IMR-90 (cell line): ENCODE measurements around the gene RUNX2. TPM values are rescaled to one million over a fixed set of nuclear protein-coding genes. Genes with fewer than 3 reads are reported as not detected.

Experiments used
- ATAC-seq: fragments of 200-7000 bp; cut with Tn5 transposase; 2 replicates; pipeline ENCODE4 v1.9.1; 2020; ENCODE audit warnings: low read depth, mild to moderate bottlenecking, moderate library complexity
- BruUV-seq: library from RNA; stranded (reverse); fragments of 400-500 nt; replicated peaks from 2 replicates; lab custom pipeline; 2021; lab: Mats Ljungman, UMichigan
- CTCF ChIA-PET: fragments of 300-600 bp; formaldehyde crosslinking; extraction: SDS; loops from one replicate; lab custom pipeline; 2021; ENCODE audit warnings: antibody characterized with exemption; lab: Yijun Ruan, JAX
- POLR2A ChIA-PET: fragments of 300-600 bp; sonication (Branson Sonifier 250); formaldehyde crosslinking; loops from one replicate; lab custom pipeline; 2022; ENCODE audit warnings: antibody characterized with exemption; ENCODE audit not compliant: unreplicated experiment; lab: Charles Lee
- DNase-seq: peaks from one replicate; pipeline ENCODE4 v3.0.0; 2013
- H2AFZ ChIP-seq: replicated peaks from 2 replicates; pipeline ENCODE3; 2013; ENCODE audit warnings: low read length, mild to moderate bottlenecking; ENCODE audit not compliant: poor library complexity
- H2AK5ac ChIP-seq: 2 replicates; pipeline ENCODE4 v1.6.1; 2013; ENCODE audit warnings: low read depth, low read length, inconsistent platforms
- H2AK9ac ChIP-seq: replicated peaks from 2 replicates; pipeline ENCODE3; 2013; ENCODE audit warnings: mild to moderate bottlenecking, low read depth, low read length, moderate library complexity; ENCODE audit not compliant: poor library complexity
- H2BK120ac ChIP-seq: 2 replicates; pipeline ENCODE4 v1.6.1; 2013; ENCODE audit warnings: low read depth, low read length, inconsistent platforms
- H2BK15ac ChIP-seq: 3 replicates; pipeline ENCODE4 v1.6.1; 2013; ENCODE audit warnings: low read depth, low read length, inconsistent platforms
- H2BK20ac ChIP-seq: 2 replicates; pipeline ENCODE4 v1.6.1; 2013; ENCODE audit warnings: low read depth, mild to moderate bottlenecking, inconsistent platforms, low read length, moderate library complexity
- H2BK5ac ChIP-seq: 2 replicates; pipeline ENCODE4 v1.6.1; 2013; ENCODE audit warnings: mild to moderate bottlenecking, low read depth, low read length, inconsistent platforms; ENCODE audit not compliant: poor library complexity, severe bottlenecking
- H3K14ac ChIP-seq: replicated peaks from 2 replicates; pipeline ENCODE4 v1.6.1; 2013; ENCODE audit warnings: low read depth, low read length, inconsistent platforms
- H3K18ac ChIP-seq: 2 replicates; pipeline ENCODE4 v1.6.1; 2013; ENCODE audit warnings: low read depth, low read length, control low read depth
- H3K23ac ChIP-seq: 2 replicates; pipeline ENCODE4 v1.6.1; 2013; ENCODE audit warnings: low read depth, low read length, inconsistent platforms
- H3K27ac ChIP-seq: 2 replicates; pipeline ENCODE4 v1.5.1; 2013; ENCODE audit warnings: mild to moderate bottlenecking, control low read depth, low read length; ENCODE audit not compliant: insufficient read depth
- H3K27me3 ChIP-seq: 2 replicates; pipeline ENCODE4 v1.6.1; 2013; ENCODE audit warnings: low read length; ENCODE audit not compliant: control insufficient read depth, insufficient read depth
- H3K36me3 ChIP-seq: 2 replicates; pipeline ENCODE4 v1.6.1; 2013; ENCODE audit warnings: low read length, mixed read lengths; ENCODE audit not compliant: control insufficient read depth, insufficient read depth
- H3K4ac ChIP-seq: 2 replicates; pipeline ENCODE4 v1.6.1; 2013; ENCODE audit warnings: low read depth, low read length, inconsistent platforms
- H3K4me1 ChIP-seq: 2 replicates; pipeline ENCODE4 v1.6.1; 2013; ENCODE audit warnings: low read length, mixed read lengths; ENCODE audit not compliant: control insufficient read depth, insufficient read depth
- H3K4me2 ChIP-seq: 2 replicates; pipeline ENCODE4 v1.6.1; 2013; ENCODE audit warnings: low read depth, mild to moderate bottlenecking, control low read depth, low read length, moderate library complexity
- H3K4me3 ChIP-seq: 2 replicates; pipeline ENCODE4 v1.5.1; 2013; ENCODE audit warnings: low read depth, mild to moderate bottlenecking, control low read depth, low read length, moderate library complexity; ENCODE audit not compliant: insufficient read depth
- H3K56ac ChIP-seq: 2 replicates; pipeline ENCODE4 v1.6.1; 2013; ENCODE audit warnings: low read length, inconsistent platforms; ENCODE audit not compliant: insufficient read depth; ENCODE audit errors: extremely low read depth
- H3K79me1 ChIP-seq, 2 experiments: 2 replicates each; pipeline ENCODE4 v1.6.1; 2013; ENCODE audit warnings: low read length in 2 of 2, inconsistent platforms in 1 of 2, low read depth in 1 of 2
- H3K9ac ChIP-seq: 2 replicates; pipeline ENCODE4 v1.6.1; 2013; ENCODE audit warnings: low read depth, low read length, control low read depth
- H3K9me1 ChIP-seq: 2 replicates; pipeline ENCODE4 v1.6.1; 2013; ENCODE audit warnings: low read length, inconsistent platforms; ENCODE audit not compliant: insufficient read depth
- H3K9me3 ChIP-seq: 2 replicates; pipeline ENCODE4 v1.6.1; 2013; ENCODE audit warnings: low read length; ENCODE audit not compliant: control insufficient read depth, insufficient read depth
- H4K20me1 ChIP-seq: 2 replicates; pipeline ENCODE4 v1.6.1; 2013; ENCODE audit warnings: low read length, inconsistent platforms; ENCODE audit not compliant: insufficient read depth
- H4K5ac ChIP-seq: 2 replicates; pipeline ENCODE4 v1.6.1; 2013; ENCODE audit warnings: mild to moderate bottlenecking, low read depth, low read length, control low read depth
- H4K8ac ChIP-seq, 2 experiments: 2 replicates each; pipeline ENCODE4 v1.6.1; 2013; ENCODE audit warnings: low read depth in 2 of 2, low read length in 2 of 2, control low read depth in 1 of 2, inconsistent platforms in 1 of 2
- H4K91ac ChIP-seq: 2 replicates; pipeline ENCODE4 v1.6.1; 2013; ENCODE audit warnings: low read depth, low read length, inconsistent platforms; ENCODE audit not compliant: insufficient read depth
- BHLHE40 ChIP-seq: fragments of 150-350 bp; IDR thresholded peaks from 2 replicates; pipeline ENCODE4 v1.6.1; 2016; ENCODE audit warnings: mild to moderate bottlenecking, low read depth, low read length
- CHD1 ChIP-seq: IDR thresholded peaks from 2 replicates; pipeline ENCODE4 v1.6.1; 2012; ENCODE audit warnings: low read depth, low read length, improper control_type of control experiment
- MAFK ChIP-seq: IDR thresholded peaks from 2 replicates; pipeline ENCODE4 v1.6.1; 2012; ENCODE audit warnings: low read depth, low read length, improper control_type of control experiment
- MXI1 ChIP-seq: IDR thresholded peaks from 2 replicates; pipeline ENCODE4 v1.6.1; 2012; ENCODE audit warnings: low read depth, mild to moderate bottlenecking, low read length, moderate library complexity, borderline replicate concordance
- POLR2A ChIP-seq: IDR thresholded peaks from 2 replicates; pipeline ENCODE4 v1.6.1; 2012; ENCODE audit warnings: mild to moderate bottlenecking, low read depth, low read length
- RAD21 ChIP-seq: IDR thresholded peaks from 2 replicates; pipeline ENCODE4 v1.6.1; 2012; ENCODE audit warnings: low read length, improper control_type of control experiment
- RCOR1 ChIP-seq: IDR thresholded peaks from 2 replicates; pipeline ENCODE4 v1.6.1; 2012; ENCODE audit warnings: mild to moderate bottlenecking, low read length, improper control_type of control experiment; ENCODE audit not compliant: insufficient replicate concordance
- RFX5 ChIP-seq: IDR thresholded peaks from 2 replicates; pipeline ENCODE4 v1.8.0; 2012; ENCODE audit warnings: low read depth, mild to moderate bottlenecking, low read length, moderate library complexity
- WGBS, 2 experiments: methylation state at CpG; one replicate each; pipeline versions ENCODE4 v1.1.5 to v1.1.7; 2013; ENCODE audit warnings: missing lambda C conversion rate in 2 of 2; ENCODE audit not compliant: insufficient read length in 1 of 2; ENCODE audit errors: extremely low coverage in 2 of 2; 5-methylcytosine and 5-hydroxymethylcytosine counted together
- dilution Hi-C: fragments of 300-500 bp; cut with HindIII; formaldehyde crosslinking; loops from one replicate; pipeline ENCODE4 v1.14.3; 2018; ENCODE audit warnings: low sequenced_read_pairs; ENCODE audit not compliant: unreplicated experiment
- in situ Hi-C: fragments of 300-500 bp; cut with MboI; formaldehyde crosslinking; loops from 3 replicates; pipeline ENCODE4 v1.14.3; 2019; ENCODE audit warnings: low sequenced_read_pairs, inconsistent platforms, mixed read lengths
- intact Hi-C: fragments of 100-400 bp; cut with micrococcal nuclease; formaldehyde crosslinking; loops from 2 replicates; pipeline ENCODE4 v1.10.0; 2022
- polyA plus RNA-seq, 3 experiments: library from polyadenylated mRNA; depleted of rRNA; stranded (reverse); fragments of >200 nt; gene quantifications; 2 replicates each; pipeline ENCODE4 v1.2.3, GENCODE V29; 2012; ENCODE audit warnings: low replicate concordance in 1 of 3
- total RNA-seq: library from RNA; depleted of rRNA; stranded (reverse); fragments of >200 nt; gene quantifications from 2 replicates; pipeline ENCODE4 v1.2.3, GENCODE V29; 2012
- TF ChIP-seq, protein P1 (sequence below): fragments of 150-350 bp; IDR thresholded peaks from 2 replicates; pipeline ENCODE4 v1.6.1; 2016; ENCODE audit warnings: low read depth, mild to moderate bottlenecking, low read length, moderate library complexity, borderline replicate concordance

RUNX2 gene
- total and polyA plus RNA-seq, 2 of the 4 experiments (the other 2 are of a cell fraction): 2.3 to 4.7 TPM

- intact Hi-C loops: no loop called here
These were observed 23.5 kb downstream of the RUNX2 start for GRCh38 chr6:45351667-45352066.

More at GRCh38 chr6:45351667-45352066, 23.5 kb downstream of the RUNX2 start:
- no peaks in the 10 kb centered on the region for H3K27me3 ChIP-seq
- in situ Hi-C loops: no loop called here
- ChIA-PET CTCF (interaction anchor here (1.3 kb wide), 1 partner anchor 14 kb away, joined by 3 read pairs; no protein-coding TSS in a partner anchor), POLR2A (no interaction called here)
- no peak overlapping the region for H3K9ac ChIP-seq
- TF ChIP-seq, protein P1, sequence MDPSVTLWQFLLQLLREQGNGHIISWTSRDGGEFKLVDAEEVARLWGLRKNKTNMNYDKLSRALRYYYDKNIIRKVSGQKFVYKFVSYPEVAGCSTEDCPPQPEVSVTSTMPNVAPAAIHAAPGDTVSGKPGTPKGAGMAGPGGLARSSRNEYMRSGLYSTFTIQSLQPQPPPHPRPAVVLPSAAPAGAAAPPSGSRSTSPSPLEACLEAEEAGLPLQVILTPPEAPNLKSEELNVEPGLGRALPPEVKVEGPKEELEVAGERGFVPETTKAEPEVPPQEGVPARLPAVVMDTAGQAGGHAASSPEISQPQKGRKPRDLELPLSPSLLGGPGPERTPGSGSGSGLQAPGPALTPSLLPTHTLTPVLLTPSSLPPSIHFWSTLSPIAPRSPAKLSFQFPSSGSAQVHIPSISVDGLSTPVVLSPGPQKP: no peak
- TF ChIP-seq RCOR1 (no peak), RFX5 (no peak), CHD1 (no peak), RAD21 (no peak), MAFK (peak; percentile 78), POLR2A (no peak), BHLHE40 (no peak), MXI1 (no peak)
- no peaks in the 10 kb centered on the region for H3K9me3 ChIP-seq
- H2AK9ac ChIP-seq: no peak overlapping the region
- no peak overlapping the region for H2AFZ ChIP-seq
- no peak overlapping the region for H3K4ac ChIP-seq
- H3K23ac ChIP-seq: no peak overlapping the region
- BruUV-seq: no TSS peak
- DNase-seq (no peak), ATAC-seq (no peak)
- 0 out of 2 replicates have a peak, but pooled peaks cover 2% of the 10 kb centered on the region for H3K9me1 ChIP-seq
- WGBS, 2 experiments: 100% methylated on average over 1 of the region's 1 CpG; no CpG with 5 or more reads in 1 of the 2 experiments
- no peak overlapping the region for H4K91ac ChIP-seq
- H2BK5ac ChIP-seq: no peak overlapping the region
- H3K18ac ChIP-seq: no peak overlapping the region
- H3K4me3 ChIP-seq: no peak overlapping the region
- H2BK15ac ChIP-seq: no peak overlapping the region
- no peak overlapping the region for H4K8ac ChIP-seq
- dilution Hi-C loops: no loop called here
- no peak overlapping the region for H3K4me2 ChIP-seq
- H3K4me1 ChIP-seq: peaks cover 3% of the 10 kb centered on the region; the same call in 1 of the 2 replicates
- no peak overlapping the region for H2BK20ac ChIP-seq
- no peaks in the 10 kb centered on the region for H3K36me3 ChIP-seq
- no peak overlapping the region for H4K5ac ChIP-seq
- no peak overlapping the region for H2BK120ac ChIP-seq
- H3K14ac ChIP-seq: no peak overlapping the region
- no peak overlapping the region for H2AK5ac ChIP-seq
- no peaks in the 10 kb centered on the region for H4K20me1 ChIP-seq
- H3K79me1 ChIP-seq: no peaks in the 10 kb centered on the region
- H3K27ac ChIP-seq: no peak overlapping the region
- no peak overlapping the region for H3K56ac ChIP-seq
